Ecto neural progenitor cell (in vitro differentiated cells): Measurements from ENCODE around the gene MTMR3.
A peak's percentile ranks its signal among the peaks of the same experiment; 100 is the strongest.

Experiments used
- DNase-seq: peaks from one replicate; pipeline ENCODE4 v3.0.0-alpha.2; 2018; ENCODE audit warnings: low spot score

The MTMR3 gene

DNA sequence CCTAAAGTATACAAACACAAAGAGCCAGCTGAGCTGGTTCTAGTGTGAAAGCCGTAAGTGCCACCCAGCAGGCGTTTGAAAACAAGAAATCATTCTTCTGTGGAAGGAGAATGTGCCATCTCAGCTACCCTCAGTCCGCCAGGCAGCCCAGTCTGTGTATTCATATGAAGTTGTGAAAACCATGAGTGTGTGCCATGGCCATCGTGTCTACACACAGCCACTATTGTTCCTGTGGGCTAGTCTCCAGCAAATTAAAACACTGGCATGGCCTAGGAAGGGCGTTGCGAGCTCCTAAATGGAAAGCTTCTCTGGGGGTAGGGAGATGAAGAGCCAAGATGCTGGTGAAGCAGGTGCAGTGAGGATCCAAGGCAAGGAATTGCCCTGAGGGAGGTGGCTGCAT is 145.8 kb downstream of the MTMR3 start:
- no peak for DNase-seq

DNA sequence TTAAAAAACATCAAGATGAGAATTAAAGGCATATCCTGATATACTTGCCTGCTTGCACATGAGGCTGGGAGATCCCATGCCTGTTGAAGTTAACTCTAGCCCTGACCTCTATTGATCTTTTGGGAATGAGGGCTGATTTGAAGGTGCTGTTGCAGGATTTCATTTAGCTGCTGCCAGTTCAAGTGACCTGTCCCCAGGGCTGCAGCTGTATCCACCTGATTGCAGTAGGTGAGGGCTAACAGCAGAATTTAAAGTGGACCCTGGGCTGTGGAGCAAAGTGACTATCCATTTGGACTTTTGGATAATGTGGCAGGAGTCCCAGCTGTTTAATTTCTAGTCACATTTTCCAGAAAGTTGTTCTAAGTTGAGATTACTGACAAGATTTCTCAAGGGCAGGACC is 146.5 kb downstream of the MTMR3 start:
- DNase-seq = no peak

DNA sequence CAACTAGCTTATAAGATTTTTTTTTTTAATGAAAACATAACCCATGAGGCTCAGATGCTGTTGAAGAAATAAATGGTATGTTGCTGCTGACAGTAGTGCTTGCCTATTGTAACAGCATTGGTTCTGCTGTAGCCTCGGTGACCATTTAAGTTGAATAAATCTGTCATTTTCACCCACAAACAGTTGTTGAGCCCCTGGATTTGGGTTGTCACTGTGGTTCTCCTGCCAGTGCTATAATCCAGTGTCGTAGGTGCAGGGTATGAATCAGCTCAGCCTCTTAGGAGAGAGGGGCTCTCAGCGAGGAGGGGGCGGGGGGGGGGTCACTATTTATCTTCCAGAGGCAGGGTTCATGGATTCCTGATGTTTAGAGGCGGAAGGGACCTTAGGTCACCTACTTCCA is 147.4 kb downstream of the MTMR3 start:
- DNase-seq = no peak

DNA sequence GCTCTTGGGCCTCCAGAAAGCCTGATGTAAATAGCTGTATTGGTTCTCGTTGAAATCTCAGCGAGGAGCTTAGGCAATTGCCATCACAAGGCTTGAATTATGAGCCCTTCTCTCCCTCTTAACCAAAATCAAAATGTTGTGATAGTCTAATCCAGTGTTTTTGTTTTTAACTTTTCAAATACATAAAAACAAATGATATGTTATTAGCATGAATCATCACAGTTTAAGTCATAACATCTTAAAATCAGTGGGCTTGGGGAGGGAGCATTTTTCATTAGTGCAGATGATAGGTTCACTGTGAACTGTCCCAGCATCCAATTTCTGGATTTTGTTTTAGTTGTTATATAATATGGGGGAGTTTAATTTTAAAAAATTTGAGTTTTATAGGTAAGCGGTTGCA is 148.4 kb downstream of the MTMR3 start:
- DNase-seq = no peak

DNA sequence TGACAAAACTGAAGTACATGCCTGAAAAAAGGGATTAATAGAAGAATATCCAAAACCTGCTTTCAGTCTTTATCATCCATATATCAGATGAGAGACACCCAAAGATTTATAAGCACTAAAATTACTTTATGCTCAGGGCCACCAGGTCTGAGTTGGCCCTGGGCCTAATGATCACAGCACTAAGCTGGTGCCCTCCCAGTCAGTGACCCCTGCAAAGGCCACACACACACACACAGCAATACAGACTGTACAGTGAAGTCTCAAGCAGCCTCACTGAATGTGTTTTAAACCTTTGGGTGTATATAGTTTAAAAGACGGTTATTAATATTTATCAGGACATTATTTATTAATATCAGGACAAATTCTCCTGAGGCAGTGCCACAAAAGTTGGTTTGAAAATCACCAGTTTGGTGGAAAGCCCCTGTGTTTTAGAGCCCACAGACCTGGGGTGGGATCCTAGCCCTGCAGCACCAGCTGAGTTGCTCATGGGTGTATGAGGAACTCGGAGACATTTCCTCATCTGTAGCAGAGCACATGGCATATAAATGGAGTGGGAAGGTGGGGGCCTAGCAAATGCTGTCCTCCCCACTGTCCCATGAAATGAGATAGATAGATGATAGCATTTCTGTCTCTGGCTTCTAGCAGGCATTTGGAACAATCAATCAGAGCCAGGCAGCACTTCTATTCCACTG is 148.9 kb downstream of the MTMR3 start:
- no peak for DNase-seq

DNA sequence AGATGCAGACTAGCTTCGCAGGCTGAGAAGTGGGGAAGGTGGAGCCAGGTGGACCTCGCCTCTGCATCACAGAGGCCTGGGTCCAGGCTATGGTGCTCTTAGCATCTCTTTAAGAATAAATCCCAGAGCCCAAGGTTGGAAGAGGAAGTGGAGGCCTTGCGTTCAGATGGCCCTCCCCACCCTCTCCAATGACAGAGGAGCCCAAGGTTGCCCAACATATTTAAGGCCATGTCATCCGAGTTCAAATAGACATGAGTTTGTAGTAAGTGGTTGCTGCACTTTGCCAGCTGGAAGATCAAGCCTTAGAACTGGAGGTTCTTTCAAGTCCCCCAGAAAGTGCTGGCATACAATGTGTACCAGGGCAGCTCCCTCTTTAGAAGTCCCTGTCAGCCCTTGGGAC is 150.2 kb downstream of the MTMR3 start:
- no peak for DNase-seq

DNA sequence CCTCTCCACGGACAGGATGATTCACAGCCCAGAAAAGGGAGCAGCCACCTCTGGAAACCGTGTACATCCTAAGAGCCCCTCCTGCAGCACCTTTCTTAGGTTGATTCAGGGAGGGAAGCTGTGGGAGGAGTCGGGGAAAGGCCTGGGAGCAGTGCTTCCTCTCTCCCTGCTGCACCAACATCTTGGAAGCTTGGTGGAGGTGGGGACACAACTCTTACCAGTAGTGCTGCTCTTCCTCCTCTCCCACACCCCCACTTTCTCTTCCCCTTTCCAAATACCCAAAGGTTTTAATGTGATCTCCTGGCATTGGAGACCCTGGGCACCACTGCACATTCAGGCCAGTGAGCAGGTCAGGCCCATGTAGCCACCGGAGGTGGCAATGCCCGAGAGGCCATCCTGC is 150.9 kb downstream of the MTMR3 start:
- DNase-seq = no peak

DNA sequence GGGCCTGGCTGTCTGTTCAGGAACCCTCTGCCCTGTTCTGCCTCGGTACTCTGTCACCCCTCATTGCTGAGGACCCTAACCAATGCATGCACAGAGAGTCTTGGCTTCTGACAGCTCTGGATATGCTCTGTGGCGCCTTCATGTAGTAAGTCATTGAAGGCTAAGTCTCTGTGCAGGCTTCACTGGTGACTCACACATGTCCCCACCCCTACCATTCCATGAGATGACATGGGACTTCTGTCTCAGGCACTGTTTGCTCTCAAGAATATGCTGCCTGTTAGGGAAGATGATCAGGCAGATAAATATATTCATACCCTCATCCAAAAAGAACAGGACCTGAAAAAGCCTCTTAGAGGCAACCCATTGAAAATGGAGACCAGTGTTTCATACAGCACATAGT is 153.7 kb downstream of the MTMR3 start:
- no peak for DNase-seq

DNA sequence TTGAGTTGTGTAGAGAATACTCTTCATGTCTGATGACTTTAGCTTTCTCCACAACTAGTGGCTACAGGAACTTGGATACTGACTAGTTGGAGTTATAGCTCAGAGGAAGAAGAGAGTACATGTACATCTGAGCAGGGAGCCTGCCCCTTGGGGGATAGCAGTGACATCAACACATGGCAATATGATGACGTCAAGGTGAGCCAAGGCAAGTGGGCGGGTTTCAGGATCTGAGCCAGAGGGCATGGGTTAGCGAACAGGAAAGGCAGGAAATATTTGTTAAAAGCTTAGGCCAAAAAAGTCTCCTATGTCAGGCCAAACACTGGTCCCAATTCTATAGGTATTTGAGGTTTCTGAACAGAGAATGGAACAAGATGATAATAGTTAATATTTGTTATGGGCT is 155.2 kb downstream of the MTMR3 start:
- no peak for DNase-seq

DNA sequence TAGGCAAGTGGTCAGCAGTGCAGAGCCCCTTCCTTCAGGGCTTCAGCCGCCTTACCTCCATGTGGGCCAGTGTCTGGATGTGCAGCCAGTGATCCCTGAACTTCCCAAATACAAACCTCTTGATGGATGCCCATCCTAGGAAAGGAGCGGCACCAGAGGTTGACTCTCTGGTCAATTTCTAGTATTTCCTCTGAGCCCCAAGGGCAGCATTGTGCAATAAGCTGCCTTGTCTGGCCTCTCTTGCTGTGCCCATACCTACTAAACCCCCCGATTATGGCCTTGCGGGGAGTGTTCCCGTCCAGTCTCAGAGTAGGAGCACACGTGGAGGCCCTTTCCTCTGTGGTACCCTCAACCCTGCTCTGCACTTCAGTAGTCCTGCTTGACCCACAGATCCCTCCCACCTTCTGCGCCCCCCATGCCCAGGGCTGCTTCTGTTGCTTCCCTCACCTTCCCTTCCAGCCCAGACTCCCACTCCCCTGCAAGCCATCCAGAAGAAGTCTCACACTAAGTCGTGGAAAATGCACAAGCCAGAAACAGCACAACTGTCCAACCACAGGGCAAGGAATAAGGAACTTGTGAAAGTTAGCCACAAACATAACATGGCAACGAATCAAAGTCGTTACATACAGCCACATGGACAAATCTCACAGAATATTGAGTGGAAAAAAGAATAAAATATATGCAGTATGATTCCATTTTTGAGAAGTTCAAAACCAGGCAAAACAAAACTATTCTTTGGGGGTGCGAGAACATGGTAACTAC is 157.7 kb downstream of the MTMR3 start:
- DNase-seq = no peak

DNA sequence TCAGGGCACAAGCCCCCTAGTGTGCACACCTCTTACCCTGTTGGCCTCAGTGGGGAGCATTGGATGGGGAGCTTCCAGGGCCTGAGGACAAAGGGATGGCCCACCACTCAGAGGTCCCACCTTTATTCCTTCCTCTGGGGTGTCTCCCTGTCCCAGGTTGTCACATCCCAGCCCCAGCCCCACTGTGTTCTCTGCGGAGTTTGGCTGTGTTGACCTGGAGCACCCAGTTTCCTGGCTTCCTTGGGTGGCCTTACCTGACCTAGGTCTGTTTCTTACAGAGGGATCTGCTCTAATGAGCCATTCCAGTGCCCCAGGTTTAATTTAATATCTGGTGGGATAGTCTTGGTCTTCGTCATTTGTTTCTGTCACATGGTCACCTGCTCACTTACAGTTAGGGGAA is 158.5 kb downstream of the MTMR3 start:
- DNase-seq = no peak

DNA sequence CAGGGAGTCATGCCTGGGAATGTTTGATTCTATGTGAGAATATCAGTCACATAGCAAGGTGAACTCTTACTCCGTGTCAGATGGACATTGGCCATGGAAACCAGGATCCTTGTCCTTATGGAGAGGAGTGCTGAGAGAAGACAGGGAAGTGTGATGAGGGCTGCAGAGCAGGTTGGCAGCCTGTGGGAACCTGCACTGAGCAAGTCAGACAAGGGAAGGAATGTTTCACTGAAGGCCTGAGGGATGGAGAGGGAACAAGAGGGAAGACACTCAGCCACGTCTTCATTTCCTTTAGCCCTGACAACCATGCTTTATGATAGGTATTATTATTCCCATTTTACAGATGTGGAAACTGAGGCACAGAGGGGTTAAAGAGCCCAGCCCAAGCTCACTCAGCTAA is 158.9 kb downstream of the MTMR3 start:
- DNase-seq = no peak

DNA sequence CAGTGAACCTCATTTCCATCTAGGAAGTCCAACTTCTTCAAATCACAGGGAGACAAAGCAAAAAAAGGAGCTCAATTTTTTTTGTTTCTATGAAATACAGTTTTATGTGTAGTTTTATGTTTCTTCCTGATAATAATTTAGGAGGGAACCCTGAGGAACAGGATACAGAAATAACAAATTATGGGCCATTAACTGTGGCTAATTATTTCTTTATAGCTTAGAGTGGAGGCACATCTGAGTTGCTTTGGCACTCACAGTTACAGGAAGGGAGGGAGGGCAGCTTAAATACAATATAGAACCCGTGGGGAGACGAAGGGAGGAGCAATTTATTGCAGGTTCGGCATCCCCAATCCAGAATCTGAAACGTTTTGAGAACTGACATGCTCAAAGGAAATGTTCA is 160.2 kb downstream of the MTMR3 start:
- DNase-seq = no peak

DNA sequence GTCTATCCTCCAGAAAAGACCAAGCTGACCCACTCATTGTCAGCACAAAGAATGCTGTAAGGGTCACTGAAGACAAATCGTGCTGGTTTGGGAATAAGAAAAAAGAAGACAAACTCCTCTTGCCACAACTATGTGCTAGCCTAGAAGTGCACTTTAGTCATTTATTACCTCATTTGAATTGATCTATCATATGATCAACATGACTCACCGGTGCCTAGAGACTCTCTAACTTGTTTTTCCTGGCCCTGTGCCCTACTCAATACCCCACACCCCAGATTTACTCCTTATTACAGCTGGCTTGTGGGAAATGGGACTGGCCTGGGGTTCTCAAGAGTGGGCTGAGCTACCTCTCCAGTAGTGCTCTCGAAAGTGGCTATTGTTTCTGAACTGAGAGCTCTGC is 161.4 kb downstream of the MTMR3 start:
- DNase-seq = no peak

DNA sequence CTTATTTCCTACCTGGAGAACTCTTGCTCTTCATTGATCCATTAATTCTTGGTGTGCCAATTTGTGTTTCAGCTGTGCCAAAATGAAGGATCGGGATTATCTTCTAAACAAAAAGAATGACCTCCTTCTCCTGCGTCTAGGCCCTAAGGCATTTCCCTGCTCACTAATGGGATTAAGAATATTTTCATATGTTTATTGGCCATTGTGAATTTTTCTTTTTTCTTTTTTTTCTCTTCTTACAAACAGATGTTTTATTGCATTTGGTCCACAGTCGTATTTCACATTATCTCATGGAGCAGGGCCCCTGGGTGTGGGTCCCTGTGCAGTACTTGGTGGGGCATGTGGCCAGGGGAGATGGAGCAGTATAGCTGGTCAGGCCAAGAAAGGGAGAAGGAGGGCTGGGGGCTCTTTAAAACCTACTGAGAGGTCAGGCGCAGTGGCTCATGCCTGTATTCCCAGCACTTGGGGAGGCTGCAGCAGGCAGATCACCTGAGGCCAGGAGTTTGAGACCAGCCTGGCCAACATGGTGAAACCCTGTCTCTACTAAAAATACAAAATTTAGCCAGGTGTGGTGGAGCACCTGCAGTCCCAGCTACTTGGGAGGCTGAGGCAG is 162.0 kb downstream of the MTMR3 start:
- DNase-seq = no peak

DNA sequence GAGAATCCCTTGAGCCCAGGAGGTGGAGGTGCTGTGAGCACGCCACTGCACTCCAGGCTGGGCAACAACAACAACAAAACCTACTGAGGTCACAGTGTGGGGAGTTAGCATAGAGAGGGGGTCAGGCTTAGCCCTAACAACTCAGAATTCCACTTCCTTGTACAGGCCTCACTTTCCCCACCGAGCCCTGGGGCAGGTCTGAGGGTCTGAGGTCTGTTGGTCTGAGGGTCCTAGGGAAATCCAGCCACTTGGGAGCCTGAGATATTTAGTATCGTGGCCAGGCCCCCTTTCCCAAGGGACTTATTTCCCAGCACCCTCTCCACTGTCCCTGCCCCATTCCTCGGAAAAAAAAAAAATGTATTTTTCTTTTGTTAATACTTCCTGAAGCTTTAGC is 162.5 kb downstream of the MTMR3 start:
- DNase-seq = peak; percentile 28

DNA sequence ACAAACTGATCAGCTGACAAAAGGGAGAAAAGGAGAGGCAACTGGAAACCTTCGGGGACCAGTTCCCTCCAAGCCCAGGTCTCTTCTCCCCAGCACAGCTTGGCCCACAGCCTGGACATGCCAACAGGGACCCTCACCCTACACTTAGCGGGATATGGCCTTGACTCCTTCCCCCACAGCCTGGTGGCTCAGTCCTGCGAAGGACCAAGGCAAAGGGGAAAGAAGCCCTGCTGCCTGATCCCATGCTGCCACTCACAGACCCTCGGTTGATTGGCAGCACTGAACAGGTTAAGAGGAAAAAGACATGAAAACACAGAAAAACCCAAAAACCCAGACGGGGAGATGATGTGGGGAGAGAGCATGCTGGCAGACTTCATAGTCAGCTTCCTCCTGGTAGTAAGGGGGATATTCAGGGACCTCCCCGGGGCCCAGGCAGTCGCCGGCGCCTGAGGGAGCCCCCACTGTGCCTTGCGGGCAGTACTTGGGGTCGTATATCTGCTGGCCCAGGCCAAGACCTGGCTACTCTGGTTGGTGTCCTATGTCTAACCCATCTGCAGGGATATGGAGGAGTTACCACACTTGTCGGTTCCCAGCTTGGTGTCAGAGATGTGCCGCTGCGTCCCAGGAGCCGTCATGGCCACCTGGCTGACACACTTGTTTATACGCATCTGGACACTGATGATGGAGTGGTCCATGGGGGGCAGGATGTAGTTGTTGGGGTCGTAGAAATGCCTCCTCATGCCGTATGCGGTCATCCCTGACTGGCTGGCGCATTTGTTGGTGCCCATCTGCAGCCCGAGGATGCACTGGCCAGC is 163.1 kb downstream of the MTMR3 start:
- DNase-seq = peak; percentile 32

DNA sequence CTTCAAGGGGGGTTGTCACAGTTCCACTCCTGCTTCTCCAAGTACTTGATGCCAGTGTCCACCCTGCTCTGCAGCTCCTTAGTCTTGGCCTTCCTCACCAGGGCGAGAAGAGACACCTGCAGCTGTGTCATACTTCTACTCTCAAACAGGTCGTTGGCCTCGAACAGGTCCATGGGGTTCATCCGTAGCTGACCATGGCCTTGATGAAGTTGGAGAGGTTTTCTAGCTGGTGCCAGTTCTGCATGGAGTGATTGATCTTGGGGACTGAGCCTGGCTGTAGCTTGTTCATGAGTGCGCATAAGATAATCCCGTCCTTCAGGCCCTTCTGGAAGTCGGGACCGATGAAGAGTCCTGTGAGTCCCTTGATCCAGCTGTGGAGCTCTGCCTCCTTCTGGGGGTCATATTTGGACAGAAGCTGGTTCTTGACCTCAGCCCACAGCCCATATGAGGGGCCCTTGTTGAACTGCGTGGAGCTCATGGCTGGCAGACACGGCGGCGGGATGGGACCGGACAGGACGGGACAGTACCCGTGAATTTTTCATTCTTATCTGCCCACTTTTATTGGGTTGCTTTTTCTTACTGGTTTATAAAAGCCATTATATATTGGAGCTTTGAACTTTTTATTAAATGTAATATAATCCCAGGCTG is 163.9 kb downstream of the MTMR3 start:
- peak; percentile 24 for DNase-seq

DNA sequence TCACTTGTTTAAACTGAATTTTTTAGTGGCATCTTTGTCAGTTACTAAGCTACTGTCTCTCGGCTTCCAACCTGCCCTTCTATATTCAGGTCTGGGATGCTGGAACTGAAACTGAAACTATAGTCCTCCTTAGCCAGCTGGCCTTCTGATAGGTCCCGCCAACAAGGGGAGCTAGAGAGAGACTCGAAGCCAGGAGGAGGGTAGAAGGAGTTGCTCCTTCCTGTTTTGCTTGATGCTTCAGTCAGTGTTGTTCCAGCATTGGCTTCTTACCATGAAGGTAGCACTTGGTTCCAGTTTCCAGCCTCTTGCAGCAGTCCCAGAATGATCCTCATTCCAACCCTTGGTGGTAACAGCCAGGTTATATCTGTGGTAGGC is 164.4 kb downstream of the MTMR3 start:
- DNase-seq = peak; percentile 24

DNA sequence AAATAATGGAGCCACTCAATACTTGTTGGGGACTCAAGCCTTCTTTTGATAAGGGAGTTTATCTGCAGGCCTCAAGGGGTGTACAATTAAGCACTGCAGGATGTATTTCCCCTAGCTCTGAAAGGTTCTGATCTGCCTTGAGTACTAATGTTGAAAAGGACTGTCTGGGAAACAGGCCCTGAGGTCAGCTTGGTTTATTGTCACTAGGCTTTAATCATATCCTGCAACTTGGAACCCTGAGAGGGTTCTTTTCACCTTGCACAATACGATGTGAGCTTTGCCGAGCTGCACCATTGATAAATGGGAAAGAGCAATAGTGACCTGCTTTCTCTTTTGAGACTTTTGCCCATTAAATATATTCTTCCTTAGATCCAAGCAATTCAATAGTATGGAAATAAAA is 165.7 kb downstream of the MTMR3 start:
- no peak for DNase-seq

DNA sequence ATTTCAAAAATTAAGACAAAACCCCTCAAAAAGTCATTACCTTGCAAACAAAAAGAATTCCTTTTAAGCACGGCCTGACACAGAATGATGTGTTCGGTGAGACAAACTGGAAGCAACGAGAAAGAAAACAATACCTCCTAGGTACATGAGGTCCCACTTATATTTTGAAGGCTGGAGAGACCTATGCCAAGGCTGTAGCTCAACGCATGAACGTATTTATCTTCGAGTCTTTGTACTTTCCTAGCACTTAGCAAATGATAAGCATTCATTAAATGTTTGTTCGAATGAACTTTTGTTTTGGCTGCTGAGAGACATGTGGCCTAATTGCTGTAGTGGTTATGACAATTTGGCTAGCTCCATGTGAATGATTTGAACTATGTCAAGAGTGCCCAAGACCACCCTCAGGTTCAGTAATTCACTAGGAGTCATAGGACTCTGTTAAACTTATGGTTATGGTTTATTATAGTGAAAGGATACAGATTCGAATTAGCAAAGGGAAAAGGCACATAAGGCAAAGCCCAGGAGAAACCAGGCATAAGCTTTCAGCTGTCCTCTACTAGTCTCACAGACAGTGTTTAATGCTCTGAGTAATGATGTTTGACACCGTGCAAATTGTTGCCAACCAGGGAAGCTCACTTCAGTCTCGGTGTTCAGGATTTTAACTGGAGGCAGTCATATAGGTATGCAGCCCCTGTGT is 171.2 kb downstream of the MTMR3 start:
- no peak for DNase-seq

DNA sequence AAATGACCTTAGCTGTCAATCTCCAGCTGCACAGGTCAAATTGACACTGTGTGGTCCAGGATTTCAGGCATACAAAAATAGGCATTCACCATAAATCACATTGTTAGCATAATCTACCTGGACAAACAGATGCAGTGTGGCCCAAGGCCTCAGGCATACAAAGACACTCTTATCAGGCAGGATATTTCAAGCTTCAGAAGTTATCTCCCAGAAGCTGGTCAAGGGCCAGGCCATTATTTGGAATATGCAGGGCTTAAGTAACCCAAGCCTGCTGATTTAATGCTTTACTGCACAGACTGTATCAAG is 171.7 kb downstream of the MTMR3 start:
- DNase-seq = no peak
